Measurements from ENCODE around the gene SERPINA6. TPM values are rescaled to one million over a fixed set of nuclear protein-coding genes. Genes with fewer than 3 reads are reported as not detected.

Gene SERPINA6
- total and polyA plus RNA-seq, 8 donors: 0.19 TPM; not detected in 7

GRCh38 chr14:94365624-94366023 is 42.5 kb upstream of the SERPINA6 start:
- H3K4me1 ChIP-seq: no peaks in the 10 kb centered on the region
- no peak for TF ChIP-seq CTCF (IDR thresholded peaks at IDR 0.05)
- TF ChIP-seq POLR2AphosphoS5 (IDR thresholded peaks at IDR 0.05): no peak
- TF ChIP-seq EP300 (IDR thresholded peaks at IDR 0.05): no peak
- no peak for TF ChIP-seq POLR2A (IDR thresholded peaks at IDR 0.05)
- no peaks in the 10 kb centered on the region for H3K9me3 ChIP-seq
- H3K4me3 ChIP-seq: no peak overlapping the region
- peaks cover 0 to 8% (median 0%) of the 10 kb centered on the region in 3 donors for H3K27me3 ChIP-seq
- H3K36me3 ChIP-seq: no peaks in the 10 kb centered on the region
- no peak overlapping the region for H3K27ac ChIP-seq
- WGBS, 5 donors: 79 to 84% (median 82%) methylated on average over 3 of the region's 3 CpGs
- DNase-seq: no peak
- intact Hi-C loops (cut with DNase I; ENCODE audit: low total_unique reads): no loop called here

DNA sequence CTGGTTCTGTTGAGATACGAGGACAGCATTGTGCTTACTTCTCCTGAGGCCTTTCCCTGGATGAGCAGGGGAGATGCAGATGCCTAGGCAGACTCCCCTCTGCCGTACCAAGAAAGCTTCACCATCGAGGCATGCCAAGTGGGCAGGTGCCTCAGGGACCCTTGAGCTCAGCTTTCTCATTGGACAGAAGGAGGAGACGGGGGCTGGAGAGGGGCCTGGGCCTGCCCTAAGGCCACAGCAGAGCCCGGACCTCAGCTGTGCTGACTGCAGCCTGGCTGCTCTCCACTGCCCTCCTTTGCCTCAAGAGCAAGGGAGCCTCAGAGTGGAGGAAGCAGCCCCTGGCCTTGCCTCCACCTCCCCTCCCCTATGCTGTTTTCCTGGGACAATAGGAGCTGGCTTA is 41.8 kb upstream of the SERPINA6 start:
- Histone ChIP-seq H3K4me3 (no peak overlapping the region), H3K9me3 (no peaks in the 10 kb centered on the region), H3K36me3 (no peaks in the 10 kb centered on the region), H3K4me1 (no peaks in the 10 kb centered on the region), H3K27ac (no peak overlapping the region), H3K27me3 (peaks cover 0 to 8% (median 0%) of the 10 kb centered on the region in 3 donors)
- intact Hi-C loops (cut with DNase I; ENCODE audit: low total_unique reads): no loop called here
- no peak for DNase-seq
- WGBS, 5 donors: 61 to 81% (median 71%) methylated on average over 3 to 5 of the region's 5 CpGs
- no peak for TF ChIP-seq CTCF (IDR thresholded peaks at IDR 0.05)
- TF ChIP-seq POLR2AphosphoS5 (IDR thresholded peaks at IDR 0.05): no peak
- no peak for TF ChIP-seq POLR2A (IDR thresholded peaks at IDR 0.05)
- TF ChIP-seq EP300 (IDR thresholded peaks at IDR 0.05): no peak

DNA sequence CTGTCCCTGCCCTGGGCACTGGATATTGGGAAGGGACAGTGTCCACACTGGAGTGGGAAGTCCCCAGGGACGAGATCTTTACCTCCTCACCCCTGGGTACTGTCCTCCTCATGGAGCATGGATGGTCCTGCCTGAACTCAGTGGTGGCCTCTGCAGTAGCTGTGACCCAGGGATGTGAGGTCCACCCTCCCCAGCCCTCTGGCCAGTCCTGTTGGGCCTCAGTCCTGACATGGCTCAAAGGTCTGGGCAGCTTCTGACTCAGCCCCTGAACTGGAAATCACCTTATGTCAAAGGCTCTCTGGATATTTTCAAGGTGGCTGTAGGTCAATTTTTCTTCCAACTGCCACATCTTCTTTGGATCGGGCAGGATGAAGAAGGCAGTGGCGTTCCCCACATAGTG is 40.9 kb upstream of the SERPINA6 start:
- Histone ChIP-seq H3K27me3 (peaks cover 0 to 8% (median 0%) of the 10 kb centered on the region in 3 donors), H3K9me3 (no peaks in the 10 kb centered on the region), H3K27ac (no peak overlapping the region), H3K4me1 (no peaks in the 10 kb centered on the region), H3K4me3 (no peak overlapping the region), H3K36me3 (no peaks in the 10 kb centered on the region)
- intact Hi-C loops (cut with DNase I; ENCODE audit: low total_unique reads): no loop called here
- TF ChIP-seq CTCF (IDR thresholded peaks at IDR 0.05) (no peak), EP300 (IDR thresholded peaks at IDR 0.05) (no peak), POLR2A (IDR thresholded peaks at IDR 0.05) (no peak), POLR2AphosphoS5 (IDR thresholded peaks at IDR 0.05) (no peak)
- WGBS, 5 donors: 78 to 93% (median 90%) methylated on average over 3 of the region's 3 CpGs
- DNase-seq: no peak

DNA sequence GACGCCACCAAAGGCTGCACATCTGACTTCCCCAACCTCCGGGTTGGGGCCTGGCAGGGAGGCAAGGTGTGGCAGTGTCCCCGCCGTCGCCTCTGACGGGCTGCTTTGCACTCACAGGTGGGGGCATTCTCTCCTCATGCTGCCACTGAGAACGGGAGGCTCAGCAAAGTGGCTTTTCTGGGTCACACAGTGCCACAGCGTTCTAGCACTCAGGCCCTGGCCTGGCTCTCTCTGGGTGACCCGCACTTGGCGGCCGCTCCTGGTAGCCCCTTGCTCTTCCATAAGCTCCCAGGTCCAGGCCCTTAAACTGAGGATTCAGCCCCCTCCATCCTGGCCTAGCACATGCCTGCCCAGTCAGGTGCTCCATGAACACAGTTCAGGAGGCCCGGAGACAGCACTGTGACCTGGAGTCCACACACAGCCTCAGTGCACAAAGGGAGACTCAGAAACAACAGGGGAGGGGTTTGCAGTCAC is 40.1 kb upstream of the SERPINA6 start:
- 65 to 73% (median 67%) methylated on average over 8 to 12 of the region's 12 CpGs for WGBS, 5 donors
- TF ChIP-seq POLR2AphosphoS5 (IDR thresholded peaks at IDR 0.05) (no peak), CTCF (IDR thresholded peaks at IDR 0.05) (no peak), POLR2A (IDR thresholded peaks at IDR 0.05) (no peak), EP300 (IDR thresholded peaks at IDR 0.05) (no peak)
- H3K36me3 ChIP-seq: no peaks in the 10 kb centered on the region
- no peak overlapping the region for H3K4me3 ChIP-seq
- H3K4me1 ChIP-seq: no peaks in the 10 kb centered on the region
- no peak overlapping the region for H3K27ac ChIP-seq
- H3K27me3 ChIP-seq: peaks cover 0 to 8% (median 0%) of the 10 kb centered on the region in 3 donors
- no peak for DNase-seq
- no peaks in the 10 kb centered on the region for H3K9me3 ChIP-seq
- intact Hi-C loops (cut with DNase I; ENCODE audit: low total_unique reads): no loop called here

Data from stomach (tissue), 9 donors.